Stimulated activated naive CD4-positive, alpha-beta T cell (primary cell): ENCODE measurements around the gene DNAJC18.
"Not testable (repeated sequence)": the region's sequence is repeated elsewhere in the genome, so short reads cannot be mapped to it uniquely, and the experiment has no call there.

ENCODE experiments used
- DNase-seq, 6 experiments: peaks; one replicate each; lab custom pipeline; 2025; lab: John Stamatoyannopoulos, UW

The DNAJC18 gene

GRCh38 chr5:139430015-139430414 lies 9.3 kb downstream of the DNAJC18 start:
- DNase-seq: peak in 3 of 6 experiments; percentile 36 to 43 (median 43)

DNA sequence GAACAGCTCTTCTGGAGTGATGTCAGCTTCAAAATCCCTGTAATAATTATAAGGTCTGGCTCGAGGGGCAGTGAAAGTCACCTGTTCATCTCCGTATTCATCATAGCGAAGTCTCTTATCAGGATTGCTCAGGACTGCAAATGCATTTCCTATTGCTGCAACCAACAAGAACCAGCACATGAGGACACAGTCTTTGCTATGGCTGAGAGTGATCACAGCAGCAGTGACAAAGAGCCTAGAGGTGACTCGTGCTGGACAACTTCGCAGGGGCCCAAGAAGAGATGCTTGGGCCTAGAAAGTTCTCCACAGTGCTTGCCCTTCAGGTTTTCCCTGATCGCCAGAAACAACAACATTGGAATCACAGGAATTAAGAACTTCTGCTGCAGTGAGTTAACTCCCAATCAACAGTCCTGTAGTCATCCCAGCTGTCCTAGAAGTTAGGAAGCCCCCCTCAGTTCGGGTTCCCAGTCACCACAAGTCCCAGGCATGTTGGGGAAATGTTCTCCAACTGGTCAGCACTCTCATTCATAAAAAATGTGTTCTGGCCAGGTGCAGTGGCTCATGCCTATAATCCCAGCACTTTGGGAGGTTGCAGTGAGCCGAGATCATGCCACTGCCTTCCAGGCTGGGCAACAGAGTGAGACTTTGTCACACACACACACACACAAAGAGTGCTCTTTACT lies 13.0 kb downstream of the DNAJC18 start:
- no peak for DNase-seq

DNA sequence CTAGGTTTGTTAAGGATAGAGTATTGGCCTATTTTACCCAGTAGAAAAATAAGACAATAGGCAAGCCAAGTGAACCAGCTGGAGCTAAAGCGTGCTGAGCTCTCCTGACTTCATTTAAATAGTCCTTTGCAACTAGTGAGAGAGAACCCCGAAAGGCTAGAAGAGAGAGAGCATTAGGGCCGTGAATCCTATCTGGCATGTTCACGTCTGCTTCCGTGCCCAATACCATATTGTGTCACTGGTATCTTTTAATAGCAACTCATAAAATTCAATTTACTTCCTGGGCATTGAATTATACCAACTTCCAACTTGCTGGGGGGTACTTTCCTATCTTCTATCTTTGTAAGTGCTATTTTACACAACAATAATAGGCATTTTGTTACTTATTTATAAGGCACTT lies 13.8 kb downstream of the DNAJC18 start:
- no peak for DNase-seq

GRCh38 chr5:139422307-139422893 lies 16.9 kb downstream of the DNAJC18 start:
- peak in 5 of 6 experiments; percentile 38 to 82 (median 66) for DNase-seq

GRCh38 chr5:139419226-139420192 lies 19.8 kb downstream of the DNAJC18 start:
- DNase-seq: no peak

DNA sequence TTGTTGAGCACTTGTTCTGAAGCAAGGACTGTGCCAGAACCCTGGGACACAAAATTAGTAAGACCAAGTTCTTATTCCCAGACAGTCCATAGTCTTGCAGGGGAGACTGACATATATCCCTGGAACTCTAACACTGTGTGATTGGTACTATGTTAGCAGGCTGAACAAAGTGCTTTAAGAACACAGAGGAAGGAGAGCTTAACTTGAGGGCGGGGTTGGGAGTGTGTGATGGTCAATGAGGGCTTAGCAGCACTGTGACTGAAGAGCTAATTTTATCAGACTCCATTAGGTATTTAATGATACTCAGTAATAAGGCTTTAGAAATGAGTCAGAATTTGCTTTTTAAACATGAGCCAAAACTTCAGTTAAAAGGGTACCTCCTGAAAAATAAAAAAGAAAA lies 20.5 kb downstream of the DNAJC18 start:
- no peak for DNase-seq

DNA sequence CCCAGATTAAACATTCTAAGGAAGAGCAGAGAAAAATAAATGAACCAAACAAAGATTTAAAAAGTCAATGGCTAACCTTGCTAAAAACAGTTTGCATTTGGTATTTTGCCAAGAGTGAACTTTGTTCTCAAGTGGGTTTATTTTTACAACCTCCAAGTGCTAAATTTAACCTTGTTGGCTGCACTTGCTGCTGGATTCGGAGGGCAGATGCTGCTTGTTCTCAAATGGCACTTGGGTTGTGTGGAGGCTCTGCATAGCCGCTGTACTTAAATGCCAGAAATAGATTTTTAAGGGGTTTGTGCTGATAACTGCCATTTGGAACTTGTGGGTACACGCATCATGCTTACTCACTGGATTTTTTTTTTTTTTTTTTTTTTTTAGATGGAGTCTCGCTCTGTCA lies 22.1 kb downstream of the DNAJC18 start:
- no peak for DNase-seq

DNA sequence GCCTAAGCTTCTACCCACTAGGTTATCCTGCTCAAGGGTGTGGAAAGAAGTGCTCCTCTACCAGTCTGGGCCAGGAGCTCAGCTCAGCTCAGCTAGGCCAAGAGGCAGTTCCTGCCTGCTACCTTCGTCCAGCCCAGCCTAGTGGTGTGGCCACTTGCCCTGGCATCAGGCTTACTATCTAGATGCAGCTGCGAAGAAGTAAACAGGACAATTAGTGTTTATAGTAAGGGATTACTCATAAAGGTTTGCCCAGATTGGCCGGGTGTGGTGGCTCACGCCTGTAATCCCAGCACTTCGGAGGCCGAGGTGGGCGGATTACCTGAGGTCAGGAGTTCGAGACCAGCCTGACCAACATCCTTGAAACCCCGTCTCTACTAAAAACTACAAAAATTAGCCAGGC lies 22.7 kb downstream of the DNAJC18 start:
- DNase-seq: no peak

GRCh38 chr5:139415869-139416268 lies 23.5 kb downstream of the DNAJC18 start:
- DNase-seq: no peak

GRCh38 chr5:139415221-139415861 lies 24.0 kb downstream of the DNAJC18 start:
- no peak for DNase-seq

DNA sequence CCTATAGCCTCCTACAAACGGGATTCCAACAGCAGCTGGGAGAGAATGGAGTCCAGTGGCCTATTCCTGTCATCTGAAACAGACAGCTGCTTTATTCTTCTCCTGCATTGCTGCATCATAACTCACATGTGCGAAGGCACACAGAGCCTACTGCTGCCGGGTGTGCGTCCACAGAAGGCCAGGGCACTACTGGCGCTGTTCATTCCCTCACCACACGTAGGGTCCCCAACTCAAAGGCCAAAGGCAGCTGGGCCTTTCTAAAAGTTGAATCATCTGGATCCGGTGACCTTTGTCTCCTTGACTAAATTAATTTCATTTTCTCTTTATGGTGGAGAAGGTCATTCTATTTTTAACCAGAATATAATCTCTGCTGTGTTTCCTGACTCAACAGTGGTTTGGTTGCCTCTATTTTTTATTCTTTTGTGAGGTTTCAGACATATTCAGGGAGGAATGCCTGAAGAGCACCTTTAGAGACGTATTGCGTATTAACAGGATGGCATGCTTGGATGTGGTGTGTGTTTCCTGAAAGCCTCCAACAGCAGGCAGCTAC lies 24.7 kb downstream of the DNAJC18 start:
- peak in 3 of 6 experiments; percentile 11 to 32 (median 13) for DNase-seq

- DNase-seq: no peak
Observed at GRCh38 chr5:139413963-139414362, 25.4 kb downstream of the DNAJC18 start.

DNA sequence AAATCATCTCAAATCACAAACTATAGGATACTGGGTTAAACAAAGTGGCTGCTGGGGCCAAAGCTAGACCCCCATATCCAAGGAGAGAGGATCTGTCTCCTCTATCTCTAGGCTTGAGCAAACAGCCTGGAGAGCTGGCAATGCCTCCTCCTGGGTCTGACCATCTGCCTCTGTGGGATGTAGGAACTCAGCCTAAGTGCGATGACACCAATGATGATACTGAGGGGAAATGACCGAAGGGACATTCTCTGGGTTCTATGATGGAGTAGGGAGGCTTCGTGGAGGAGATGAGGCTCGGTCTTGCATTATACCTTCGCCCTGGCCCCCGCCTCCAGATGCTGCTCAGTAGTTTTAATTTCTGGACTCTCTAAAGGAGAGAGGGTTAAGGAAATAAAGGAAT lies 26.2 kb downstream of the DNAJC18 start:
- DNase-seq: no peak

- DNase-seq: no peak
Observed at GRCh38 chr5:139410993-139411828, 28.1 kb downstream of the DNAJC18 start.

GRCh38 chr5:139410121-139410992 lies 29.0 kb downstream of the DNAJC18 start:
- DNase-seq: no peak

DNA sequence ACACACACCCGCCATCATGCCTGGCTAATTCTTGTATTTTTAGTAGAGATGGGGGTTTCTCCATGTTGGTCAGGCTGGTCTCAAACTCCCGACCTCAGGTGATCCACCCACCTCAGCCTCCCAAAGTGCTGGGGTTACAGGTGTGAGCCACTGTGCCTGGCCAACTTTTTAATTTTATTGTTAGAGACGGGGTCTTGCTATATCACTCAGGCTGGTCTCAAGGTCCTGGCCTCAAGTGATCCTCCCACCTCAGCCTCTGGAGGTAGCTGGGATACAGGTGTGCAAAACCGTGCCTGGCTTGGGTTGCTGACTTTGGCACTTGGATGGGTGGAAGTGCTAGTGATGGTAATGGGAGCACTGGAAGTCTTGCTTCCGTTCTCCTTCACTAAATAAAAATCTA lies 30.2 kb downstream of the DNAJC18 start:
- not testable (repeated sequence) for DNase-seq

DNA sequence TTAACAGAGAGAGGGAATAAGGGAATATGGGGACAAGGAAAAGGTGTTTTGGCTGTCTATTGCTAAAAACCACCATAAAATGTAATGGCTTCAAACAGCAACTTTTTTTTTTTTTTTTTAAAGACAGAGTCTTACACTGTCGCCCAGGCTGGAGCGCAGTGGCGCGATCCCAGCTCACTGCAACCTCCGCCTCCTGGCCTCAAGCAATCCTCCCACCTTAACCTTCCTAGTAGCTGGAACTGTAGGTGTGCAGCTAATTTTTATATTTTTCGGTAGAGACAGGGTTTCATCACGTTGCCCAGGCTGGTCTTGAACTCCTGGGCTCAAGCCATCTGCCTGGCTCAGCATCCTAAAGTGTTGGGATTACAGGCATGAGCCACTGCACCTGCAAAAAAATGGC lies 31.1 kb downstream of the DNAJC18 start:
- DNase-seq: no peak

- no peak for DNase-seq
Observed at GRCh38 chr5:139407517-139407916, 31.8 kb downstream of the DNAJC18 start.

GRCh38 chr5:139406963-139407362 lies 32.4 kb downstream of the DNAJC18 start:
- DNase-seq: no peak

DNA sequence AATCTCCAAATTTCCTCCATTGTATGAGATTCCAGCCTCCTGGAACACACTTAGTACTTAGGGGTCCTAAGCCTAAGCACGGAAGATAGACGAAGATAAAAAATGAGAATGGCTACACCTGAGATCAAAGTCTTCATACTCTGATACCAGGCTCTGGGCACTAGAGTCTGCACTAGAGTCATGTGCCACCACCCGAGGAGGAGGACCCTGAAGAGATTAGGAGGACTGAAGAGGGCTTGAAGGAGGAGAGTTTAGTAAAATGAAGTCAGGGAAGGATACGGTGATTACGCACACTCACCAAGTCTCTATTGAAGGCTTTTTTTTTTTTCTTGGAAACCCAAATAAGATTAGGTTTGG lies 34.9 kb downstream of the DNAJC18 start:
- peak in 1 of 6 experiments; percentile 4 for DNase-seq
